ENCODE data around the gene PAK4.
"Not testable (repeated sequence)": the region's sequence is repeated elsewhere in the genome, so short reads cannot be mapped to it uniquely, and the experiment has no call there.

The PAK4 gene

GRCh38 chr19:39125554-39126311, at the start of gene PAK4:
Gene PAK4 (plus strand): TSS chr19:39125786. CDS start chr19:39169554, 43,768 bp downstream.
- DNase-seq (ENCODE audit: low read depth in 2 of 2): peak; percentile 98 to 99

- DNase-seq (ENCODE audit: low read depth in 2 of 2): no peak
Observed at GRCh38 chr19:39077323-39077722, 48.3 kb upstream of the PAK4 start.

GRCh38 chr19:39078436-39079200, 47.0 kb upstream of the PAK4 start:
- DNase-seq (ENCODE audit: low read depth in 2 of 2): no peak

GRCh38 chr19:39080431-39080830, 45.2 kb upstream of the PAK4 start:
- DNase-seq (ENCODE audit: low read depth in 2 of 2): no peak

GRCh38 chr19:39082167-39082566, 43.4 kb upstream of the PAK4 start:
- no peak for DNase-seq (ENCODE audit: low read depth in 2 of 2)

GRCh38 chr19:39082745-39083598, 42.6 kb upstream of the PAK4 start:
- no peak for DNase-seq (ENCODE audit: low read depth in 2 of 2)

- DNase-seq (ENCODE audit: low read depth in 2 of 2): no peak
Observed at GRCh38 chr19:39083599-39083982, 42.0 kb upstream of the PAK4 start.

- DNase-seq (ENCODE audit: low read depth in 2 of 2): no peak
Observed at GRCh38 chr19:39083983-39084731, 41.4 kb upstream of the PAK4 start, which contains the start of gene ACP7. Gene ACP7 (plus strand): TSS chr19:39084368. CDS start chr19:39085270, 902 bp downstream.

- DNase-seq (ENCODE audit: low read depth in 2 of 2): no peak
Observed at GRCh38 chr19:39084732-39085080, 40.9 kb upstream of the PAK4 start.

GRCh38 chr19:39085392-39085791, 40.2 kb upstream of the PAK4 start:
- no peak for DNase-seq (ENCODE audit: low read depth in 2 of 2)

GRCh38 chr19:39086386-39086785, 39.2 kb upstream of the PAK4 start:
- no peak for DNase-seq (ENCODE audit: low read depth in 2 of 2)

- DNase-seq (ENCODE audit: low read depth in 2 of 2): no peak
Observed at GRCh38 chr19:39087907-39088686, 37.5 kb upstream of the PAK4 start.

- not testable (repeated sequence) for DNase-seq (ENCODE audit: low read depth in 2 of 2)
Observed at GRCh38 chr19:39090016-39090415, 35.6 kb upstream of the PAK4 start.

- DNase-seq (ENCODE audit: low read depth in 2 of 2): no peak
Observed at GRCh38 chr19:39090881-39091280, 34.7 kb upstream of the PAK4 start.

- not testable (repeated sequence) for DNase-seq (ENCODE audit: low read depth in 2 of 2)
Observed at GRCh38 chr19:39095799-39096540, 29.6 kb upstream of the PAK4 start.

- no peak for DNase-seq (ENCODE audit: low read depth in 2 of 2)
Observed at GRCh38 chr19:39097299-39097698, 28.3 kb upstream of the PAK4 start.

- DNase-seq (ENCODE audit: low read depth in 2 of 2): no peak
Observed at GRCh38 chr19:39097721-39098120, 27.9 kb upstream of the PAK4 start.

GRCh38 chr19:39098365-39099269, 27.0 kb upstream of the PAK4 start:
- no peak for DNase-seq (ENCODE audit: low read depth in 2 of 2)

- no peak for DNase-seq (ENCODE audit: low read depth in 2 of 2)
Observed at GRCh38 chr19:39099341-39099740, 26.2 kb upstream of the PAK4 start.

Data from stimulated activated CD4-positive, alpha-beta T cell treated with anti-CD3 and anti-CD28 coated beads, Interleukin-4, amount 100 ng/mL, for 48 hours (primary cell).